Right atrium auricular region (tissue), 2 donors: ENCODE results near the gene ACAA2. TPM values are rescaled to one million over a fixed set of nuclear protein-coding genes. Genes with fewer than 3 reads are reported as not detected.
A peak's percentile ranks its signal among the peaks of the same experiment; 100 is the strongest.

ENCODE experiments used
- DNase-seq: peaks from one replicate; pipeline ENCODE4 v3.0.0-alpha.2; 2019; ENCODE audit warnings: low spot score
- H3K27ac ChIP-seq, 2 donors: fragments of 200-600 bp; sonication (generic); 1 replicate in 1 of 2; 2 replicates in 1 of 2; pipeline ENCODE4 v1.5.1; 2016 to 2019
- H3K27me3 ChIP-seq, 2 donors: fragments of 200-600 bp; sonication (generic); one replicate each; pipeline versions ENCODE4 v1.5.1 to v1.6.0; 2017 to 2019
- H3K36me3 ChIP-seq: fragments of 200-600 bp; sonication (generic); one replicate; pipeline ENCODE4 v1.5.1; 2016
- H3K4me1 ChIP-seq, 2 donors: fragments of 200-600 bp; sonication (generic); one replicate each; pipeline versions ENCODE4 v1.5.1 to v1.6.0; 2017 to 2019
- H3K4me3 ChIP-seq, 2 donors: fragments of 200-600 bp; sonication (generic); 1 replicate in 1 of 2; 2 replicates in 1 of 2; pipeline ENCODE4 v1.5.1; 2017 to 2019; ENCODE audit warnings: mild to moderate bottlenecking in 1 of 2, moderate library complexity in 1 of 2
- H3K9me3 ChIP-seq, 2 donors: fragments of 200-600 bp; sonication (generic); one replicate each; pipeline ENCODE4 v1.5.1; 2019
- total RNA-seq, 2 donors: library from RNA; depleted of rRNA; stranded (reverse); fragments of >200 nt; gene quantifications; one replicate each; pipeline ENCODE4 v1.1.0, GENCODE V29; 2016
- TF ChIP-seq, protein P1 (sequence below), 2 donors: fragments of 200-600 bp; sonication (generic); IDR thresholded peaks; one replicate each; pipeline ENCODE4 v1.5.1; 2019; ENCODE audit warnings: antibody characterized with exemption in 2 of 2

The ACAA2 gene
- total RNA-seq, 2 donors from 2014 or later = 115 to 149 TPM

DNA sequence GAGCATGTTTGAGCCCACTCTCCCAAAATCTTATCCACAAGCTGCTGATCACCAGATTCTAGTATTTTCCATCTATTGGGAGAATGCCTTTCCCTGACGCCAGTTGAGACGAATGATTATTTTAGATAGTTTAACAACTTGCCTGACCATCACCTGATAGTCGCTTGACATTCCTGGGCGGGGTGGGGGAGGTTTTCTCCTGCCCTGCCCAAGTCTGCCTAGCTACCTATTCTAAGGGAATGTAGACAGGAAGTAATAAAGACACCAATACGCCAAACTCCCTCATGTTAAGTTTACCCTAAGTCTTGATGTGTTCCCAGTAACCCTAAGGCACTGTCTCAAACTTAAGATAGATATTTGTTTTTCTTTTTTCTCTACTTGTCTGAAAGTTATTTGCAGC lies 4.6 kb upstream of the ACAA2 start:
- Histone ChIP-seq H3K27me3 (no peaks in the 10 kb centered on the region), H3K9me3 (no peaks in the 10 kb centered on the region), H3K27ac (no peak overlapping the region), H3K4me3 (no peak overlapping the region), H3K4me1 (peaks cover 0 to 5% of the 10 kb centered on the region in 2 donors), H3K36me3 (no peaks in the 10 kb centered on the region)
- TF ChIP-seq, protein P1, sequence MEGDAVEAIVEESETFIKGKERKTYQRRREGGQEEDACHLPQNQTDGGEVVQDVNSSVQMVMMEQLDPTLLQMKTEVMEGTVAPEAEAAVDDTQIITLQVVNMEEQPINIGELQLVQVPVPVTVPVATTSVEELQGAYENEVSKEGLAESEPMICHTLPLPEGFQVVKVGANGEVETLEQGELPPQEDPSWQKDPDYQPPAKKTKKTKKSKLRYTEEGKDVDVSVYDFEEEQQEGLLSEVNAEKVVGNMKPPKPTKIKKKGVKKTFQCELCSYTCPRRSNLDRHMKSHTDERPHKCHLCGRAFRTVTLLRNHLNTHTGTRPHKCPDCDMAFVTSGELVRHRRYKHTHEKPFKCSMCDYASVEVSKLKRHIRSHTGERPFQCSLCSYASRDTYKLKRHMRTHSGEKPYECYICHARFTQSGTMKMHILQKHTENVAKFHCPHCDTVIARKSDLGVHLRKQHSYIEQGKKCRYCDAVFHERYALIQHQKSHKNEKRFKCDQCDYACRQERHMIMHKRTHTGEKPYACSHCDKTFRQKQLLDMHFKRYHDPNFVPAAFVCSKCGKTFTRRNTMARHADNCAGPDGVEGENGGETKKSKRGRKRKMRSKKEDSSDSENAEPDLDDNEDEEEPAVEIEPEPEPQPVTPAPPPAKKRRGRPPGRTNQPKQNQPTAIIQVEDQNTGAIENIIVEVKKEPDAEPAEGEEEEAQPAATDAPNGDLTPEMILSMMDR (IDR thresholded peaks at IDR 0.05) = no peak
- DNase-seq = no peak

DNA sequence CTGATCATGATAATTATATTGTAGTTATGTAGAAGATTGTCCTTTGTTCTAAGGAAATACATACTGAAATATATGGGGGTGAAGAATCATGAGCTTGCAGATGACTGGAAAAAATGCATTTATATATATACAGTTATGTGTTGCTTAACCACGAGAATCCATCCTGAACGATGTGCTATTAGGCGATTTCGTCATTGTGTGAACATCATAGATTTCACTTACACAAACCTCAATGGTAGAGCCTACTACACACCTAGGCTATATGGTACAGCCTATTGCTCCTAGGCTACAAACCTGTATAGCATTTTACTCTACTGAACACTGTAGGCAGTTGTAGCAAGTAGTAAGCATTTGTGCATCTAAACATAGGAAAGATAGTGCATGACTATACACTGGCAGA lies 2.6 kb upstream of the ACAA2 start:
- DNase-seq = no peak
- Histone ChIP-seq H3K27me3 (no peaks in the 10 kb centered on the region), H3K36me3 (no peaks in the 10 kb centered on the region), H3K4me3 (no peak overlapping the region), H3K27ac (no peak overlapping the region), H3K9me3 (no peaks in the 10 kb centered on the region), H3K4me1 (peaks cover 0 to 11% of the 10 kb centered on the region in 2 donors)
- TF ChIP-seq, protein P1 (IDR thresholded peaks at IDR 0.05) = no peak

DNA sequence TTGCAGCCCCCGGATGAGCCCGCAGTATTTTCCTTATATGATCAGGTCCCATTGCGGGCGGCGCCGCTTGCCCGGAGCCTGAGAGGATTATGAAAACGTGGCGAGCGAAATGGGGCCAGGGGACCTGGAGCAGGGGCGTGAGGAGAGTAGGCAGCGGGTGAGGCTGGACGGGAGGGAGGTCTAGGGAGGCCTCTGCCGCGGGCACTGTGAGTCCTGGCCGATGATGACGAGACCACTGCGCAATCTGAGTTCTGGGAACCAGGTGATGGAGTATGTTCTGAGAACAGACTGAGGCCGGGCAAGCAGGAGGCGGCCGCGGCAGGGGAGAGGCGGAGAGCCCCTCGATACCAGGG lies 790 bp upstream of the ACAA2 start:
- Histone ChIP-seq H3K4me1 (peaks cover 0 to 12% of the 10 kb centered on the region in 2 donors), H3K27ac (peak overlapping the region; percentile 96 to 97), H3K9me3 (no peaks in the 10 kb centered on the region), H3K27me3 (no peaks in the 10 kb centered on the region), H3K4me3 (peak overlapping the region; percentile 69 to 74), H3K36me3 (no peaks in the 10 kb centered on the region)
- peak; percentile 81 for DNase-seq
- TF ChIP-seq, protein P1 (IDR thresholded peaks at IDR 0.05) = no peak

DNA sequence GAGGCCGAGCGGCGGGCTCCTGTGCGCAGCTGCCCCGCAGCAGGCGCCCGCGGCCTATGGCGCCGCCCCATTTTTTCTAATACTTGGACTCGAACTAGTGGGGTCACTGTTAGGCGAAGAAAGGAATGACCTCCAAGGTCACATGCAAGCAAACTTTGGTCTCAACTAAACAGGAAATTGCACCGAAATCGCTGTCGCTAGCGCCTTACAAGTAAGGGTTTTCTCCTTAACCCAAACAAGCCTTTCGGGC lies 339 bp downstream of the ACAA2 start:
- Histone ChIP-seq H3K4me3 (peak overlapping the region; percentile 69 to 74), H3K27ac (peak overlapping the region; percentile 96 to 97), H3K27me3 (no peaks in the 10 kb centered on the region), H3K36me3 (no peaks in the 10 kb centered on the region), H3K9me3 (no peaks in the 10 kb centered on the region), H3K4me1 (peaks cover 0 to 12% of the 10 kb centered on the region in 2 donors)
- TF ChIP-seq, protein P1 (IDR thresholded peaks at IDR 0.05) = no peak
- peak; percentile 64 for DNase-seq

DNA sequence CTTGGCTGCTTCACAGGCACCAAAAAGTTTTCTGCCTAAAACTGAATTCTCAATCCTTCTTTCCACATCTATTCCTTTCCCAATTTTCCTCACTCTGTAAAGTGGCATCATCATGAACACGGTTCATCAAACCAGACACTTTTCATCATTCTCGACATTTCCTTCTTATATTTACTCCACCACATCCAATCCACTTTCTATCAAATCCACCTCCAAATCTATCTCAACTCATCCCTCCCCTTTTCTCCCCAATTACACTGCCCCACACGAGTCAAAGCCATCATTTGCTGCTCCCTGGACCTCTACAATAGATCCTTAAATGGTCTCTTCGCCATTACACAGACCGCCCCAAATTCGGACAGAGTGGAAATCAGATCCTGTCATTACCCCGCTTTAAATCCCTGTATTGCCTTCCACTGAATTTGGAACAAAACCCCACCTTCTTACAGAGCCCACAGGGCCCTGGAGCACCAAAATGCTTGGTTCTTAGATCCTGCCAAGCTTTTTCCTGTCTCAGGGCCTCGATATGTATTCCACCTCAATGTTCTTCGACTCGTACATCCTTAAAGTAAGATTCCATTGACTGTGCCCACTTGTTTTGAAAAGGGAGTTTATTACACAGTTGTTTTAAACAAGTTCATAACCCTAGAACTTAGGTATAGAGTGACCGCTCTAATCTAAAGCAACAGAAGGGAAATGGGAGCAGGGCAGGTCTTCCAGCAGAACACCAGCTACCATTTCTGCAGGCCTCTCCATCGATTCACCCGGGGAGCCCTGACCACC lies 856 bp downstream of the ACAA2 start:
- peak overlapping the region; percentile 96 to 97 for H3K27ac ChIP-seq
- no peaks in the 10 kb centered on the region for H3K36me3 ChIP-seq
- H3K27me3 ChIP-seq = no peaks in the 10 kb centered on the region
- TF ChIP-seq, protein P1 (IDR thresholded peaks at IDR 0.05) = no peak
- peak overlapping the region; percentile 69 to 74 for H3K4me3 ChIP-seq
- peaks cover 0 to 14% of the 10 kb centered on the region in 2 donors for H3K4me1 ChIP-seq
- H3K9me3 ChIP-seq = no peaks in the 10 kb centered on the region
- no peak for DNase-seq
